Measurements from ENCODE around the gene ELL.

Gene ELL

DNA sequence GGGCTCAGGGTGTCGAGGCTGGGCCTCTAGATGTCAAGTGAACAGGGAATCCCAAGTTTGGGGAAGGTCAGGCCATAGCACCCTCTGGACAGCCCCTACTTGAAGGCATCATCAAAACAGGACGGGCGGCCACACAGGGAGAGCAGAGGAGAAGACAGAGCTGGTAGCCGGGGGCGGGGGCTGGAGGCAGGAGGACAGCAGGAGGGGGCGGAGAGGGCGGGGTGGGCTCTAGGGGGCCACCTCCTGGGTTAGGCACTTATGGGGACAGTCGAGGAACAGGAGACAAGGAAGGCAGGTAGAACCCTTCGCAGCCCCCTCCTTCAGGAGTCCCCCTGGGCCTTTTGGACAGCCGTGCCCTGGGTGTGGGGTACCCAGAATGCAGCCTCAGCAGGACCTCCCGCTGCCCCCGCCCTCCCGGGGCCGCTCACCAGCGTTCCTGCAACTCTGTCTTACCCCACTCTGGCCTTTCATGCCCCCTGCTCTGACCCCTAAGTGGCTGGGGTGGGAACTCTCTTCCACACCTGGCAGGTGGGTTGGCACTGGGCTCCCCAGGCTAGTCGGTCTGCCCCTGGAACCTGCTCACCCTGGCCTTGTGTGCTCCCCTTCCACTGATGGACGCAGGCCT lies 96.9 kb downstream of the ELL start:
- Mint-ChIP-seq H3K27ac (ENCODE audit: low read depth) (peak overlapping the region; percentile 85), H3K27me3 (no peaks in the 10 kb centered on the region), H3K4me3 (no peak overlapping the region), H3K36me3 (ENCODE audit: insufficient read depth) (peaks cover 24% of the 10 kb centered on the region), H3K4me1 (peaks cover 60% of the 10 kb centered on the region), H3K9me3 (no peaks in the 10 kb centered on the region)
- ATAC-seq (replicated peaks; ENCODE audit: extremely low read depth, poor library complexity, severe bottlenecking) (no peak), DNase-seq (ENCODE audit: low spot score in 2 of 2) (no peak)

DNA sequence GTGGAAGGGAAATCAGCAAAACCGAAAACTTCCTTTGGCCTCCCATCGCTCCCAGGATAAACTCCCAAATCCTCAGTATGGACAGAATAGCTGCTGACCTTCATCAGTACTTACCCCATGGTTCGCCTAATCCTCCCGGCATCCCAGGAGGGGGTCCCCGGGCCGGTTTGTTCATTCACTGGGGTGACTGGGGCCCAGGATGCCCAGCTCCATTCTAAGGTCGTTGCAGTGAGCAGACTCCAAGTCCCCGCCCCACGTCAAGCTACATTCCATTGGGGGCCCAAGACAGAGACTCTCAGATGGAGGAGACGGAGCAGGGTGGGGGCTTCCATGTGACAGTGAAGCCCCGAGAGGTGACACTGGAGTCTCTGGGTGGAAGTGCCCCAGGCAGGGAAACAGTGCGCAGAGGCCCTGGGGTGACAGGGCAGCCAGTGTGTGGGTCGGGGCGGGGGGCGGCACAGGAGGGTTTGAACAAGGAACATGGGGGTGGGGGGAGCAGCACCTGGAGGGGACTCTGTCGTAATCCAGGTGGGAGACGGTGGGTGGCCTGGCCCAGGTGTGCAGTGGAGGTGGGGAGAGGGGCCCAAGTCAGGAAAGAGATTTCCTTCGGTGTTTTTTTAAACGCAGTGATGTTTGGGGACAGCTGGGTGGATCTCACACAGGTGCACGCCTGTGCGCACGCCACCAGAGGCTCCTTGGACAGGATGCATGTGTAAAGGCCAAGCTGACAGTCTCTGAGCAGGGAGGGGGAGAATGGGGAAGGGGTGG lies 97.6 kb downstream of the ELL start:
- Mint-ChIP-seq H3K27me3 (no peaks in the 10 kb centered on the region), H3K27ac (ENCODE audit: low read depth) (peak overlapping the region; percentile 85), H3K4me3 (peak overlapping the region; percentile 83), H3K36me3 (ENCODE audit: insufficient read depth) (peaks cover 24% of the 10 kb centered on the region), H3K4me1 (peaks cover 61% of the 10 kb centered on the region), H3K9me3 (no peaks in the 10 kb centered on the region)
- DNase-seq (ENCODE audit: low spot score in 2 of 2) (no peak), ATAC-seq (replicated peaks; ENCODE audit: extremely low read depth, poor library complexity, severe bottlenecking) (no peak)

DNA sequence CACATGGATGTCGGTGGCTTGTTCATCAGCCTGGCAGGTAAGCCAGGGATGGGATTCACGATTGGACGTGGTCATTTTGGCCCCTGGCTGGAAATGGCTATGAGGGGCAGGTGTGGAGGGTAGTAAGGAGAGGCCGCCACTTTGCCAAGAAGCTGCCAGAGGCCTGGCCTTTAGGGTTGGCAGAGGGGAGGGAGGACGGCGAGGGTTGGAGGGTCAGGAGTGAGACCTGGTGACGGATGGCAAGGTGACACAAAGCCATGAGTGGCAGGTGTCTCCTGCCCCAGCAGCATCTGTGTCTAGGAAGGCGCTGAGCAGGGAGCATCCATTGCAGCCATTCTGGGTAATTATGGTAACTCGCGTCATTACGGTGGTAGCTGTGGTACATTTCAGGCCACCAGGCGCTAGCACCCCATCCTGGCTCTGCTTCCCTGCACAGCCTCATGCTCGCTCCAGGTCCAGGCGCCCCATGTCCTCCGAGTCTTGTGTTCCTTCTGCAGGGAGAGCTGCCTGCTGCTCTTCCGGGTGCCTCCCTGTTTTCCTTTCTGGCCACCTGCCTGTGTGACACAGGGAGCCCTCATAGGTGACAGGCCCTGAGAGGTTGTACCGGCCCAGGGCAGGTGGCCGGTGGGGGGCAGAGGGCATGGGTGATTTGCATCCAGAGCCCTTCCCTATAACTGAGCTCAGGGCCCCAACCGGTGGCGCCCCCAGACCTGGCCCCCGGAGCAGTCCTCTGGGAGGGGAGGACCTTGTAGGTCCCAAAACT lies 98.4 kb downstream of the ELL start:
- Mint-ChIP-seq H3K36me3 (ENCODE audit: insufficient read depth) (peaks cover 28% of the 10 kb centered on the region), H3K4me1 (peaks cover 67% of the 10 kb centered on the region), H3K4me3 (peak overlapping the region; percentile 83), H3K27me3 (no peaks in the 10 kb centered on the region), H3K9me3 (no peaks in the 10 kb centered on the region), H3K27ac (ENCODE audit: low read depth) (peak overlapping the region; percentile 85)
- ATAC-seq (replicated peaks; ENCODE audit: extremely low read depth, poor library complexity, severe bottlenecking) (no peak), DNase-seq (ENCODE audit: low spot score in 2 of 2) (no peak)

DNA sequence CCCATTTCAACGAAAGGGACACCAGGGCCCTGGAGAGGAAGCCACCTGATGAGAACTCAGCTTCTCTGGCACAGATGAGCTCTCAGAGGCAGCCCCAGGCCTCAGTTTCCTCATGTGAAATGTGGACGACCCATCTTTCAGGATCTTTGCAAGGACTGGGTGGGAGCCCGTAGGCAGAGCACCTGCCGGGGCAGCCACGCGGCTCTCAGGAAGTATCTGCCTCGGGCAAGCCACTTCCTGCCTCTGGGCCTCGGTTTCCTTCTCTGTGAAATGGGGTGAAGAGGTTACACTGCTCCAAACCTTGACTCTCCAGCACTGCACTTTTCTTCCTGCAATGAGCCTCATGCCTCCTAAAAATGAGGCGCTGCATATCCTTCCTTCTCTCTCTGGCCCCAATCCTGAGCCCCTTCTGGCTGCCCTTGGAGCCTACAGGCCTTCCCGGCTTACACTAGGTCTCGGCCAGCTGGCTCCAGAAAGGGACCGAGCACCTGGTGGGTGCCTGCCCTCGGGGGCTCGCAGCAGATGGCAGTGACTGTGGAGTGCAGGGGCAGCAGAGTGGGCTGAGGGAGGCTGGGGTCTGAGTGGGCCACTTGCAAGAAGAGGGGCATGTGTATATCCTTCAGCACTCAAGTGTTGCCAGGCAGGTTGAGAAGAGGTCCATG lies 99.2 kb downstream of the ELL start:
- H3K36me3 Mint-ChIP-seq (ENCODE audit: insufficient read depth), result peaks cover 33% of the 10 kb centered on the region
- peaks cover 74% of the 10 kb centered on the region for H3K4me1 Mint-ChIP-seq
- peak overlapping the region; percentile 83 for H3K4me3 Mint-ChIP-seq
- H3K27me3 Mint-ChIP-seq, result no peaks in the 10 kb centered on the region
- no peak for DNase-seq (ENCODE audit: low spot score in 2 of 2)
- ATAC-seq (replicated peaks; ENCODE audit: extremely low read depth, poor library complexity, severe bottlenecking), result peak; percentile 17
- H3K9me3 Mint-ChIP-seq, result no peaks in the 10 kb centered on the region
- peak overlapping the region; percentile 85 for H3K27ac Mint-ChIP-seq (ENCODE audit: low read depth)

DNA sequence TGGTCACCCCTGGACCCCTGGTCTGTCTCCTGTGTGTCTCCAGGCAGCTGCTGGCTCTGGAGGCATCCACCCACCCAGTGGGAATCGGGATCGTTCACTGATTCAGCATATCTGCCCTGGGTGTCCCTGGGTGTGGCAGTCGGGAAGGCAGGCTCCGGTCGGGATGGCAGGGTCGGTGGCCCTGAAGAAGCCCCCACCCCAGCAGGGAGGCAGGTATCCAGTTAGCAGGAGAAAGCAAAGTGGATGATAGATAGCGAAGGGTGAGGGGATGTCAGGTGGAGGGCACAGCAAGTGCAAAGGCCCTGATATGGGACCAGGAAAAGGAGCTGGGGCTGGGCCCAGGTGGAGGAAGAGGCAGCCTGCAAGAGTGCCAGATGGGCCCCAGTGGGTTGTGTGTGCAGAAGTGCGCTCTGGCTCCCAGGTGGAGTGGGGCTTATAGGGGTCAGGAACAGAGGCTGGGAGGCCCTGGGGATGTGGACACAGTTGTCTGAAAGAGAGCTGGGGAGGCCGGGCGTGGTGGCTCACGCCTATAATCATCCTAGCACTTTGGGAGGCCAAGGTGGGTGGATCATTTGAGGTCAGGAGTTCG lies 100.4 kb downstream of the ELL start:
- DNase-seq (ENCODE audit: low spot score in 2 of 2) (no peak), ATAC-seq (replicated peaks; ENCODE audit: extremely low read depth, poor library complexity, severe bottlenecking) (no peak)
- Mint-ChIP-seq H3K4me1 (peaks cover 83% of the 10 kb centered on the region), H3K36me3 (ENCODE audit: insufficient read depth) (peaks cover 35% of the 10 kb centered on the region), H3K27me3 (no peaks in the 10 kb centered on the region), H3K27ac (ENCODE audit: low read depth) (peak overlapping the region; percentile 85), H3K4me3 (peak overlapping the region; percentile 83), H3K9me3 (no peaks in the 10 kb centered on the region)

DNA sequence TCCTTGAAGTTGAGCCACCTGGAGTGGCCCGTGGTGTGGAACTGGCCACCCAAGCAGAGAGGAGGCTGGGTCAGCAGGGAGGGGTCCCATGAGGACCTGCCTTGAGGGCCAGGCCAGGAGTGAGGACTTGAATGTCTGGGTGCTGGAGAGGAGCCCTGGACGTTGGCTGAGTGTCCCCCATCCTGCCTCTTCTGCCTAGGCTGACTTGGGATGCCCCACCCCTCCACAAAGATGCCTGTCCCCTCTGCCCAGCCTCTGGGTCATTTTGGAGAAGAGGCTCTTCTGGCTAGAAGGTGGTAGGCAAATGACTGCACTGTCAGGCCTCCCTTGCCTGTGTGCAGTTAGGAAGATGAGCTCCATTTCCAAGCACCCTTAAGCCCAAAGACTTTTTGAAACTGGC lies 100.9 kb downstream of the ELL start:
- H3K9me3 Mint-ChIP-seq, result no peaks in the 10 kb centered on the region
- DNase-seq (ENCODE audit: low spot score in 2 of 2) (no peak), ATAC-seq (replicated peaks; ENCODE audit: extremely low read depth, poor library complexity, severe bottlenecking) (no peak)
- peak overlapping the region; percentile 83 for H3K4me3 Mint-ChIP-seq
- H3K27ac Mint-ChIP-seq (ENCODE audit: low read depth), result peak overlapping the region; percentile 85
- H3K36me3 Mint-ChIP-seq (ENCODE audit: insufficient read depth), result peaks cover 30% of the 10 kb centered on the region
- peaks cover 84% of the 10 kb centered on the region for H3K4me1 Mint-ChIP-seq
- H3K27me3 Mint-ChIP-seq, result no peaks in the 10 kb centered on the region

DNA sequence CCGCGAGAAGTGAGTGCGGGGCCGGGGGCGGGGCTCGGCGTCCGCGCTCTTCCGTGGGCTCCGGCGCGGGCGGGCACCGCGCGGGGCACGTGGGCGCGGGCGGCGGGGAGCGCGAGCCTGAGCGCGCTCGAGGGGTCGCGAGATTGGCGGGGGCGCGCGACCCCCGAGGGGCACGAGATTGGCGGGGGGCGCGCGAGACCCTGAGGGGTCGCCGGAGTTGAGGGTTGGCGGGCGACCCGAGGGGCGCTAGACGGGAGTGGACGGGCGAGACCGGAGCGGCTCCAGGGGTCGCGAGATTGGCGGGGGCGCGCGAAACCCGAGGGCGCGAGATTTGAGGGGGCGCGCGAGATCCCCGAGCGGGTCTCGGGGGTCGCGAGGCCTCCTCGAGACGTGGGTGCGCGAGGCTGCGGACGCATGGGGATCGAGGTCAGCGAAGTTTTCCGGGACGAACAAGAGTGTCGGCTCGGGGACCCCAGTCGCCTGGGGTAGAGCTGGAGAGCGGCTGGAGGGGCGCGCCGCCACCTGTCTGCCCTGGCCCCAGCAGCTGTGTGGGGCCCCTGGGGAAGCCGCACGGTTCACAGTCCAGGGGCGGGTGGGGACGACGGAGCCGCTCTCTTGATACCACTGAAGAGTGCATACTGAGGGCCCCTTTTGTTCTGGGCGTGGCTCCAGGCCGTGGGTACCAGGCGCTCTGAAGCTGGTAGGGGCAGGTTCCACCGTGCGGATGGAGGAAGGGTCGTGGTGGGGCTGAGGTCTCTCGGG lies 102.0 kb downstream of the ELL start:
- H3K4me1 Mint-ChIP-seq, result peaks cover 76% of the 10 kb centered on the region
- no peaks in the 10 kb centered on the region for H3K9me3 Mint-ChIP-seq
- H3K36me3 Mint-ChIP-seq (ENCODE audit: insufficient read depth), result peaks cover 28% of the 10 kb centered on the region
- H3K4me3 Mint-ChIP-seq, result peak overlapping the region; percentile 83
- DNase-seq (ENCODE audit: low spot score in 2 of 2) (no peak), ATAC-seq (replicated peaks; ENCODE audit: extremely low read depth, poor library complexity, severe bottlenecking) (peak; percentile 38)
- H3K27me3 Mint-ChIP-seq, result no peaks in the 10 kb centered on the region
- peak overlapping the region; percentile 85 for H3K27ac Mint-ChIP-seq (ENCODE audit: low read depth)

DNA sequence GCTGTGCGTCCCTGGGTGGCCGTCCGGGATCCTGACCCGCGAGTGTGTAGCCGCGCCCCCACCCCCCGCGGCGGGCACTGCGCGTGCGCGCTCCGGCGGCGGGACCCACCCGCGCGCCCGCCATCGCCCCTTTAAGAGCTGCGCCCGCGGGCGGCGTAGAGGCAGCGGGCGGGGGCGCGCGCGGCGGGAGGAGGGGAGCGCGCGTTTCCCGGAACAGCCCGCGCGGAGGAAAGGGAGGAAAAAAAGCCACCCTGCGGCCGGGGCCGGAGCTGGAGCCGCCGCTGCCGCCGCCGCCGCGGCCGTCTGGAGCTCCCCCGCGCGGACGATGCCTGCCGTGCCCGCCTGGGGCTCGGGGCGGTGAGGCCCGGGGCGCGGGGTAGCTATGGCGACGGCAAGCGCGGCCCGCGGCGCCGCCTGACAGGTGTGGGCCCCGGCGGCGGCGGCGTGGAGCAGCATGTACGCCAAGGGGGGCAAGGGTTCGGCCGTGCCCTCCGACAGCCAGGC lies 102.6 kb downstream of the ELL start, which contains the start of gene SSBP4:
Gene SSBP4 (plus strand): TSS at position 204 of the 504 bp plus-strand sequence. CDS start 251 bp downstream, at position 455.
- peak within 1 kb of the TSS; percentile 83 for H3K4me3 Mint-ChIP-seq
- no peaks in the 10 kb centered on the region for H3K9me3 Mint-ChIP-seq
- no peaks in the 10 kb centered on the region for H3K27me3 Mint-ChIP-seq
- H3K4me1 Mint-ChIP-seq, result peaks cover 77% of the 10 kb centered on the region
- peak within 1 kb of the TSS; percentile 94 for H3K27ac Mint-ChIP-seq (ENCODE audit: low read depth)
- peaks cover 28% of the 10 kb centered on the region for H3K36me3 Mint-ChIP-seq (ENCODE audit: insufficient read depth)
- ATAC-seq (replicated peaks; ENCODE audit: extremely low read depth, poor library complexity, severe bottlenecking), result peak; percentile 49
- DNase-seq (ENCODE audit: low spot score in 2 of 2), result peak in 1 of 2 donors; percentile 56

DNA sequence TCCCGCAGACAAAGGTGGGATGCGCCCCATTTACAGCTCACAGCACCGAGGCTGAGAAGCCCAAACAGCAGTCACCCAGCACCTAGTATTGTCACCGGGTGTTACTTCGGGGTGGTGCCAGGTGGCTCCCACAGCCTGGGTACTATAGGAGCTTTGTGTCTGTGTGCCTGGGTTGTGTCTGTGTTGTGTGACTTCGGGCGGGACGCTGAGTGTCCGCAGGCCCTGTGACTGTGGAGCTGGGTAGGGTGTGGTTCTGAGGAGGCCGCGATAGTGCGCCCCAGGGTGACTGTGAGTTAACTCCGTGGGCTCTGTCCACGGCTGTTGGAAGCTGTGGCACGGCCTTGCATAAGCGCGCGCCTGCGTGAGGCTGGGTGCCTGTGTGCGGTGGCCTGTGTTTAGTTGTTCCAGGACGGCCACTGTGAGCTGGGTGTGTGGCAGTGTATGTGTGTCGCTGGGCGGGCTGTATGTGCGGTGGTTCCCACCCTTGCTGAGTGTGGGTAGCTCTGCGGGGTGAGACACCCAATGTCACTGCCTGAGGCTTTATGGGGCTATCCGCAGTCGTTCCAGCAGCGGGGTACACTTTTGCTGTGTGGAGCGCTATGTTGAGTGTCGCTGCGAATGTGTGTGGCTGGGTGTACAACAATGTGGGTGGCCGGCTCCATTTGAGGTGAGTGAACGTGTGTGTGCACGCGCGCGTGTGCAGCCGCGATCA lies 103.2 kb downstream of the ELL start:
- H3K4me1 Mint-ChIP-seq, result peaks cover 75% of the 10 kb centered on the region
- peaks cover 28% of the 10 kb centered on the region for H3K36me3 Mint-ChIP-seq (ENCODE audit: insufficient read depth)
- H3K27me3 Mint-ChIP-seq, result no peaks in the 10 kb centered on the region
- H3K4me3 Mint-ChIP-seq, result peak overlapping the region; percentile 83
- DNase-seq (ENCODE audit: low spot score in 2 of 2), result peak in 1 of 2 donors; percentile 48
- no peaks in the 10 kb centered on the region for H3K9me3 Mint-ChIP-seq
- H3K27ac Mint-ChIP-seq (ENCODE audit: low read depth), result peak overlapping the region; percentile 94
- ATAC-seq (replicated peaks; ENCODE audit: extremely low read depth, poor library complexity, severe bottlenecking), result peak; percentile 37

DNA sequence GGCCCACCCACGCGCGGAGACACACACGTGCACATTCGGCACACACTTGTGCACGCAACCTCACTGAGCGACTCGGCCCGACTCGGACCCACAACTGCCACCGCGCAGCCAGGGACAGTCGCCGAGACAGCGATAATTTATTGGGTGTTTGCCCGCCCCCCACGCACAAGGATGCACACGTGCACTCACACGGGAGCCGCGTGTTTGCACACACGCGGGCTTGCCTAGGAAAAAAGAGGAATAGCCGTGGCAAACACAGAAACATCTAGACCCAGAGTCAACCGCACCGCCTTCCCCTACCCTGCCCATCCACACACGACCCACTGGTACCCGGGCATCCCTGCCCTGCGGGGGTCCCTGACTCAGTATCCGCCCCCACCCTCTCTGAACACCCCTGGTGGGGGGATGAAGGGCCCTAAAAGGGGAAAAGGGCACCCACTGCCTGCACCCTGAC lies 103.8 kb downstream of the ELL start:
- Mint-ChIP-seq H3K4me1 (peaks cover 69% of the 10 kb centered on the region), H3K9me3 (no peaks in the 10 kb centered on the region), H3K36me3 (ENCODE audit: insufficient read depth) (peaks cover 26% of the 10 kb centered on the region), H3K27me3 (no peaks in the 10 kb centered on the region), H3K27ac (ENCODE audit: low read depth) (peak overlapping the region; percentile 94), H3K4me3 (peak overlapping the region; percentile 83)
- ATAC-seq (replicated peaks; ENCODE audit: extremely low read depth, poor library complexity, severe bottlenecking) (no peak), DNase-seq (ENCODE audit: low spot score in 2 of 2) (no peak)
